B cell (primary cell): Measurements from ENCODE around the gene TNKS1BP1. TPM values are rescaled to one million over a fixed set of nuclear protein-coding genes. Genes with fewer than 3 reads are reported as not detected.

Experiments
- ATAC-seq: fragments of 200-7000 bp; cut with Tn5 transposase; one replicate; pipeline ENCODE4 v1.10.0; 2021; ENCODE audit warnings: low read depth, mild to moderate bottlenecking, moderate number of reproducible peaks, moderate library complexity
- CTCF ChIA-PET: fragments of 350-600 bp; sonication (Branson Sonifier 250); formaldehyde crosslinking; loops from one replicate; lab custom pipeline; 2021; ENCODE audit warnings: antibody characterized with exemption, inconsistent platforms; lab: Charles Lee
- POLR2A ChIA-PET: fragments of 350-600 bp; sonication (Branson Sonifier 250); formaldehyde crosslinking; loops from one replicate; lab custom pipeline; 2021; ENCODE audit warnings: antibody characterized with exemption; lab: Charles Lee
- DNase-seq: peaks from one replicate; pipeline ENCODE4 v3.0.0; 2013
- H2AFZ ChIP-seq: 2 replicates; pipeline ENCODE4 v1.6.1; 2012; ENCODE audit warnings: mild to moderate bottlenecking, low read depth, low read length; ENCODE audit not compliant: insufficient read depth, poor library complexity, severe bottlenecking
- H3K27ac ChIP-seq, 2 donors: 1 replicate in 1 of 2; 2 replicates in 1 of 2; pipeline ENCODE4 v1.5.1; 2012 to 2013; ENCODE audit warnings: low read length in 2 of 2, mild to moderate bottlenecking in 2 of 2, moderate library complexity in 1 of 2
- H3K27me3 ChIP-seq, 4 experiments: fragments of 200-600 bp in 1 of 4; sonication (generic) in 1 of 4; replicated peaks in 1 of 4; 1 replicate in 2 of 4; 2 replicates in 2 of 4; pipeline versions ENCODE4 v1.6.1 to v1.7.0; 2013 to 2016; ENCODE audit warnings: low read length in 3 of 4, mild to moderate bottlenecking in 2 of 4, mixed read lengths in 1 of 4, moderate library complexity in 1 of 4; ENCODE audit not compliant: insufficient read depth in 4 of 4, control insufficient read depth in 3 of 4; ENCODE audit errors: control extremely low read depth in 1 of 4
- H3K36me3 ChIP-seq, 2 experiments: replicated peaks in 1 of 2; 1 replicate in 1 of 2; 2 replicates in 1 of 2; pipeline versions ENCODE4 v1.6.1 to v1.7.1; 2013; ENCODE audit warnings: low read length in 1 of 2; ENCODE audit not compliant: insufficient read depth in 2 of 2, control insufficient read depth in 1 of 2; ENCODE audit errors: control extremely low read depth in 1 of 2, extremely low read depth in 1 of 2
- H3K4me1 ChIP-seq, 2 donors: fragments of 200-600 bp in 1 of 2; sonication (generic) in 1 of 2; 1 replicate in 1 of 2; 2 replicates in 1 of 2; pipeline versions ENCODE4 v1.5.1 to v1.6.1; 2013 to 2017; ENCODE audit warnings: low read length in 2 of 2; ENCODE audit not compliant: control insufficient read depth in 2 of 2, insufficient read depth in 2 of 2
- H3K4me2 ChIP-seq: replicated peaks from 2 replicates; pipeline ENCODE3; 2012; ENCODE audit warnings: mild to moderate bottlenecking, low read depth, low read length; ENCODE audit not compliant: poor library complexity, severe bottlenecking
- H3K4me3 ChIP-seq, 5 experiments: fragments of 200-600 bp in 1 of 5; sonication (generic) in 1 of 5; 1 replicate in 3 of 5; 2 replicates in 2 of 5; pipeline versions ENCODE4 v1.5.1 to v1.7.0; 2011 to 2016; ENCODE audit warnings: low read length in 4 of 5, mild to moderate bottlenecking in 4 of 5, low read depth in 2 of 5, control low read depth in 1 of 5, moderate library complexity in 1 of 5; ENCODE audit not compliant: insufficient read depth in 1 of 5; ENCODE audit errors: control extremely low read depth in 1 of 5, extremely low read depth in 1 of 5
- H3K79me2 ChIP-seq: fragments of 200-600 bp; sonication (generic); one replicate; pipeline ENCODE4 v1.6.0; 2016; ENCODE audit warnings: low read length; ENCODE audit not compliant: control insufficient read depth, insufficient read depth
- H3K9ac ChIP-seq: fragments of 200-600 bp; sonication (generic); 2 replicates; pipeline ENCODE4 v1.6.1; 2017; ENCODE audit warnings: mild to moderate bottlenecking, low read length, moderate library complexity
- H3K9me3 ChIP-seq, 3 donors: one replicate each; pipeline versions ENCODE4 v1.6.1 to v1.7.1; 2013; ENCODE audit warnings: low read length in 2 of 3; ENCODE audit not compliant: control insufficient read depth in 2 of 3, insufficient read depth in 1 of 3; ENCODE audit errors: control extremely low read depth in 1 of 3
- H4K20me1 ChIP-seq: 2 replicates; pipeline ENCODE4 v1.6.0; 2012; ENCODE audit warnings: mild to moderate bottlenecking, low read length; ENCODE audit not compliant: insufficient read depth, control insufficient read depth, poor library complexity, severe bottlenecking
- H3K27ac Mint-ChIP-seq: one replicate; pipeline ENCODE4 v1.8.0; 2021; ENCODE audit warnings: mixed read lengths
- H3K27me3 Mint-ChIP-seq: one replicate; pipeline ENCODE4 v1.8.0; 2021; ENCODE audit warnings: mixed read lengths
- H3K4me1 Mint-ChIP-seq: one replicate; pipeline ENCODE4 v1.8.0; 2021; ENCODE audit warnings: mixed read lengths
- H3K4me3 Mint-ChIP-seq: one replicate; pipeline ENCODE4 v1.8.0; 2021; ENCODE audit warnings: mixed read lengths
- H3K9me3 Mint-ChIP-seq: one replicate; pipeline ENCODE4 v1.8.0; 2022; ENCODE audit warnings: mixed read lengths; ENCODE audit not compliant: insufficient read depth
- CTCF ChIP-seq: fragments of 200-600 bp; IDR thresholded peaks from one replicate; pipeline ENCODE4 v1.8.0; 2022; ENCODE audit warnings: antibody characterized with exemption, mild to moderate bottlenecking
- EZH2 ChIP-seq: IDR thresholded peaks from 2 replicates; pipeline ENCODE4 v1.6.1; 2012; ENCODE audit warnings: borderline replicate concordance, low read depth, mild to moderate bottlenecking, moderate library complexity, low read length; ENCODE audit not compliant: insufficient read depth, poor library complexity, severe bottlenecking
- WGBS: methylation state at CpG from one replicate; pipeline ENCODE4 v1.1.5; 2013; ENCODE audit warnings: missing lambda C conversion rate; ENCODE audit not compliant: insufficient coverage; 5-methylcytosine and 5-hydroxymethylcytosine counted together
- intact Hi-C: fragments of 100-400 bp; cut with micrococcal nuclease; formaldehyde crosslinking; loops from one replicate; pipeline ENCODE4 v1.10.0; 2022
- polyA plus RNA-seq: library from polyadenylated mRNA; depleted of rRNA; stranded (reverse); fragments of >200 nt; gene quantifications from 2 replicates; pipeline ENCODE4 v1.2.3, GENCODE V29; 2012
- total RNA-seq, 2 donors: library from RNA; stranded (reverse); fragments of 120-200 nt in 1 of 2; gene quantifications; 1 replicate in 1 of 2; 2 replicates in 1 of 2; pipeline versions ENCODE4 v1.2.3 to v1.2.4, GENCODE V29; 2013 to 2022

Gene TNKS1BP1
- total and polyA plus RNA-seq, 2 donors (not counting 1 experiment from before 2014, with no cell fraction given): 2.2 to 12.2 TPM

- POLR2A ChIA-PET: no interaction called here
- intact Hi-C loops: no loop called here
- WGBS: 87% methylated on average over 3 of the region's 5 CpGs
- no peak for TF ChIP-seq EZH2
- TF ChIP-seq CTCF: no peak
- no peak overlapping the region for H3K4me3 Mint-ChIP-seq
- CTCF ChIA-PET: interaction anchor here (0.7 to 1.5 kb wide), 2 partner anchors 10 to 25 kb away, joined by 3 to 4 read pairs; no protein-coding TSS in a partner anchor
- H4K20me1 ChIP-seq: no peaks in the 10 kb centered on the region
- H3K4me1 ChIP-seq: no peaks in the 10 kb centered on the region
- peaks cover 2% of the 10 kb centered on the region for H3K4me1 Mint-ChIP-seq
- no peaks in the 10 kb centered on the region for H3K79me2 ChIP-seq
- H3K27ac Mint-ChIP-seq: no peak overlapping the region
- peaks cover 37% of the 10 kb centered on the region for H3K27me3 Mint-ChIP-seq
- H3K9me3 Mint-ChIP-seq: no peaks in the 10 kb centered on the region
- no peak for DNase-seq
- no peaks in the 10 kb centered on the region for H3K36me3 ChIP-seq
- H3K4me2 ChIP-seq: no peak overlapping the region
- H3K27me3 ChIP-seq: peaks cover 0 to 13% (median 5%) of the 10 kb centered on the region in 4 experiments
- H3K9ac ChIP-seq: no peak overlapping the region
- H3K9me3 ChIP-seq: no peaks in the 10 kb centered on the region
- H2AFZ ChIP-seq: no peak overlapping the region
- H3K4me3 ChIP-seq: no peak overlapping the region
- no peak overlapping the region for H3K27ac ChIP-seq
- no peak for ATAC-seq
These were observed 45.6 kb downstream of the TNKS1BP1 start for GRCh38 chr11:57279116-57279515.

- peaks cover 2% of the 10 kb centered on the region for H3K4me1 Mint-ChIP-seq
- no peak overlapping the region for H3K9ac ChIP-seq
- no peak overlapping the region for H3K4me2 ChIP-seq
- no peak overlapping the region for H3K4me3 ChIP-seq
- H3K4me3 Mint-ChIP-seq: no peak overlapping the region
- H3K9me3 Mint-ChIP-seq: no peaks in the 10 kb centered on the region
- no peaks in the 10 kb centered on the region for H3K4me1 ChIP-seq
- H3K27ac Mint-ChIP-seq: no peak overlapping the region
- no peak for DNase-seq
- no peaks in the 10 kb centered on the region for H4K20me1 ChIP-seq
- TF ChIP-seq CTCF: no peak
- no peak for TF ChIP-seq EZH2
- peaks cover 38% of the 10 kb centered on the region for H3K27me3 Mint-ChIP-seq
- ChIA-PET POLR2A (no interaction called here), CTCF (interaction anchor here (0.7 kb wide), 1 partner anchor 25 kb away, joined by 4 read pairs; no protein-coding TSS in a partner anchor)
- H2AFZ ChIP-seq: no peak overlapping the region
- no peak overlapping the region for H3K27ac ChIP-seq
- ATAC-seq: no peak
- H3K79me2 ChIP-seq: no peaks in the 10 kb centered on the region
- H3K36me3 ChIP-seq: no peaks in the 10 kb centered on the region
- intact Hi-C loops: no loop called here
- H3K9me3 ChIP-seq: no peaks in the 10 kb centered on the region
- WGBS: 91% methylated on average over 4 of the region's 7 CpGs
- H3K27me3 ChIP-seq: peaks cover 0 to 13% (median 5%) of the 10 kb centered on the region in 4 experiments
These were observed 46.0 kb downstream of the TNKS1BP1 start for GRCh38 chr11:57278721-57279095.
